HAP-1 (cell line): ENCODE measurements around the gene SMIM10L1.

Experiments used
- DNase-seq, 2 experiments: peaks; one replicate each; pipeline ENCODE4 v3.0.0-alpha.2; 2016 to 2020; ENCODE audit warnings: low spot score in 2 of 2
- H3K27me3 ChIP-seq: fragments of 250-450 bp; sonication (Bioruptor Pico); 2 replicates; pipeline ENCODE4 v1.5.1; 2020; ENCODE audit warnings: low read depth, mild to moderate bottlenecking, moderate library complexity
- H3K36me3 ChIP-seq: fragments of 250-450 bp; sonication (Bioruptor Pico); replicated peaks from 2 replicates; pipeline ENCODE4 v1.5.1; 2020; ENCODE audit warnings: mild to moderate bottlenecking
- H3K4me1 ChIP-seq: fragments of 250-450 bp; sonication (Bioruptor Pico); 2 replicates; pipeline ENCODE4 v1.5.1; 2020; ENCODE audit warnings: mild to moderate bottlenecking
- H3K4me3 ChIP-seq: fragments of 250-450 bp; sonication (Bioruptor Pico); 2 replicates; pipeline ENCODE4 v1.5.1; 2020; ENCODE audit warnings: mild to moderate bottlenecking, moderate library complexity
- H3K9me3 ChIP-seq: fragments of 250-450 bp; sonication (Bioruptor Pico); 2 replicates; pipeline ENCODE4 v1.5.1; 2020; ENCODE audit warnings: mild to moderate bottlenecking, moderate library complexity
- in situ Hi-C: fragments of 300-500 bp; cut with MboI; formaldehyde crosslinking; loops from 3 replicates; pipeline ENCODE4 v1.14.3; 2020; ENCODE audit warnings: low sequenced_read_pairs, inconsistent platforms, mixed read lengths

Gene SMIM10L1

DNA sequence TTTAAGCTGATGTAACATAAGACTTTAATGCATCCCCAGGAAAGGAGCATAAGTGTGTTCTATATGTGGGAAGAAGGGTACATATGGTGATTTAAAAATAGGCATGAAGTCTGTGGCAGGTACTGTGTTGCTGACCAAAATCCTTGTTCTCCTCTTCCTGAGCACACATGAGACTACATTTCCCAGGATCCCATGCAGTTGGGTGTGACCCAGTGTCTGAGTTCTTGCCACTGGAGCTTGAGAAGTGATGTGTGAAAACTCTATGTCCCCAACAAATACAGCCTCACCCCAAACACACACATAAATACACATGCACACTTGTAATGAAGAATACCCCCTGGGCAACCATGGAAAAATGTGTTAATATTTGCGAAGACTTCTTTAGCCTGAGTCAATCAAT, 8.5 kb upstream of the SMIM10L1 start:
- no peak for DNase-seq

DNA sequence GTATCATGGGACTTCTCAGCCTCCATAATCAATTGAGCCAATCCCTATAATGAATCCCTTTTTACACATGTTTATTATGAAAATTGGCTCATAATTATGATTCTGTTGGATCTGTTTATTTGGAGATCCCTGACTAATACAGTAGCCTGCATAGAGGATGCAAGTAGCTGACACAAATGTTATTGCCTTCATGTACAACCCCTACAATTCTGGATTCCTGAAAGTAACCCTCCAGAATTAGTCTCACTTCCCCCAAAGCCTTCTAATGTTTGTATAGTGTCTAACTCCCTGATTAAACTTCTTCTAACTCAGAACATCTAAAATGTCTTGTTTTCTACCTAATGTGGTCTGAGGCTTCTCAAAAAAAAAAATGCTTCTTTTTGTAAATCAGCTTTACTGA, 6.6 kb upstream of the SMIM10L1 start:
- DNase-seq, result no peak
- Histone ChIP-seq H3K4me3 (no peak overlapping the region), H3K27me3 (no peaks in the 10 kb centered on the region), H3K36me3 (peaks cover 19% of the 10 kb centered on the region), H3K9me3 (no peaks in the 10 kb centered on the region), H3K4me1 (peaks cover 6% of the 10 kb centered on the region; the same call in 1 of the 2 replicates)
- in situ Hi-C loops, result no loop called here

More for the DNA sequence above, 8.5 kb upstream of the SMIM10L1 start:
- no peaks in the 10 kb centered on the region for H3K9me3 ChIP-seq
- in situ Hi-C loops, result no loop called here
- H3K4me1 ChIP-seq, result no peaks in the 10 kb centered on the region
- peaks cover 19% of the 10 kb centered on the region for H3K36me3 ChIP-seq
- H3K4me3 ChIP-seq, result no peak overlapping the region
- H3K27me3 ChIP-seq, result no peaks in the 10 kb centered on the region

DNA sequence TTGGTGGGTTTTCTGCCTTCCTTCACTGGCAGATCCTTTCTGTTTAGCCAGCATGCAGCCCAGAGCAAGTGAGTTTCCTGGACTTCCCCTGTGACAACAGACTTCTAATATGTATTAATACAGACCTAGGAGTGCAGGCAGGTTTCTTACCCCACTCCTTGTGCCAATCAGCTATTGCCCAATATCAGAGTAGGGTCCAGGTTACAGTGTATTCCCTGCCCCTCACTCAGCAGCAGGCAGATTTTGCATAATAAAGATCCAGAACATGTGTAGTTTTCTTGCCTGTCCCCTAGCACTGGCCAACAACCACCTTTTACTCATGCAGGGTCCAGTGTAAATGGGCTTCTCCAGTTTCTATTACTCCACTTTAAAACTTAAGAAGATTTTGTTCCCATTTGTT, 4.7 kb upstream of the SMIM10L1 start:
- Histone ChIP-seq H3K36me3 (peaks cover 18% of the 10 kb centered on the region), H3K4me1 (peaks cover 10% of the 10 kb centered on the region), H3K4me3 (no peak overlapping the region), H3K9me3 (no peaks in the 10 kb centered on the region), H3K27me3 (no peaks in the 10 kb centered on the region)
- in situ Hi-C loops, result no loop called here
- no peak for DNase-seq

DNA sequence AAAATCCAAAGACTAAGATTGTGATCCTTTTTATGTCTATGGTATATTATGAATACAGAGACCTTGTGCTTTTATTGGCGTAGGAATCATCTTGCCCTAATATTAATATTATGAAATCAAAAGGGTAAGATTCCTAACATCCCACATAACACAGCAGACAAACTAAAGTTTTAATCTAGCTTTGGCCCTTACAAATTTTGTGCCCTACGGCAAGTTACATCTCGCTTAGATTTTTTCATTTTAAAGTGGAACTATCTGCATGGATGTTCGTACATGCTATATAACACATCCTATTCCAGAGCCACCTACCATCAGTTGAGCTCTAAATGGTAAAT, 217 bp upstream of the SMIM10L1 start:
- Histone ChIP-seq H3K36me3 (no peaks in the 10 kb centered on the region; the same call in none of the 2 replicates), H3K27me3 (no peaks in the 10 kb centered on the region), H3K4me1 (peaks cover 27% of the 10 kb centered on the region), H3K9me3 (no peaks in the 10 kb centered on the region), H3K4me3 (peak overlapping the region; percentile 88)
- no peak for DNase-seq
- in situ Hi-C loops, result no loop called here

DNA sequence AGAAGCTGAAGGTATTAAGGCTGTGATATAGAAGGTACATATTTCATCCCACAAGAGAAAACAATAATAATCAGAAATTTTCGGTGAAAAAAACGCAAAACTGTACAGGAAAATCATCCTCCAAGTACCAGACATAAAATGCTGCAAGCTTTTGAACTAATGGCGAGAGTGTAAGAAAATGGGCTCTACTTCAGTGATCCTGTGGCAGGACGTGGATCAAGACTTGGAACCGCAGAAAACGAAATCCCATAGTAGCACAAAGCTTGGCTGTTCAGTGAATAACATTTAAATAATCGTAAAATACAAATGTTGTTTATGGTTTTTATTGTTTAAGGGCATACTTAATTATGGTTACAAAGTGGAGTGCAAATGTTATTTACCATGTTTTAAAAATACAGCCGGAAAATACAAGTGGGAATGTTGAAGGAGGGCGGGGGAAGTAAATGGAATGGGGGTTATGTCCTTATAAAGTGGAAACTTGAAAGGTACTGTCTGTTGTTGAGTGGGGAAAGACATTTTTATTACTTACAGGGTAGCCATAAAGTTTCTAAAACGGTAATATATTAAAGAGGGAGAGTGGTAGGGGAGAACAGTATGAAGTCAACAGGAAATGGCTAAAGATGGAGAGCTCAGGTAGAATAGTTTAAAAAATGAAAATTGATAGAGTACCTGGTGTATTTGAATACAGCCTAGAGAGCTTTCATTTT, 1.1 kb downstream of the SMIM10L1 start:
- no peaks in the 10 kb centered on the region; the same call in none of the 2 replicates for H3K36me3 ChIP-seq
- peak overlapping the region; percentile 88 for H3K4me3 ChIP-seq
- peak in 1 of 2 experiments; percentile 38 for DNase-seq
- peaks cover 27% of the 10 kb centered on the region for H3K4me1 ChIP-seq
- H3K27me3 ChIP-seq, result no peaks in the 10 kb centered on the region
- no peaks in the 10 kb centered on the region for H3K9me3 ChIP-seq
- in situ Hi-C loops, result no loop called here

DNA sequence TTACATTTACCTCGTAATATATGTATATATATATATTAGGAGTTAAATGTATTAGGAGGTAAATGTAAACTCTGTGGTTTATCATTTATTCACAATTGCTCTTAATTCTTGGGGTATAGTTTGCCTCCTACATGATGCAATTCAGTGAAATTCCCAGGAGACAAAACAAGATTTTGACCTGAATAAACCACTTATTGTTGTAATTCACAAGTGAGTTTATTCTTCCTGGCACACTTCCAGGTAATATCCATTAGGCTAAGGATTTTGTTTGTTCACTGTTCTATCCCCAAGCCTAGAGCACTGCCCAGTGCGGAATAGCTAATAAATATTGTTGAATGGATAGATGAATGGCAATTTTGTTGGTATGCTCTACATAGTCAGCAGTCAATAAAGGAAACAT, 3.0 kb downstream of the SMIM10L1 start:
- peaks cover 21% of the 10 kb centered on the region for H3K4me1 ChIP-seq
- peak in 1 of 2 experiments; percentile 72 for DNase-seq
- no peaks in the 10 kb centered on the region; the same call in 1 of the 2 replicates for H3K36me3 ChIP-seq
- in situ Hi-C loops, result no loop called here
- H3K4me3 ChIP-seq, result no peak overlapping the region
- no peaks in the 10 kb centered on the region for H3K9me3 ChIP-seq
- no peaks in the 10 kb centered on the region for H3K27me3 ChIP-seq

DNA sequence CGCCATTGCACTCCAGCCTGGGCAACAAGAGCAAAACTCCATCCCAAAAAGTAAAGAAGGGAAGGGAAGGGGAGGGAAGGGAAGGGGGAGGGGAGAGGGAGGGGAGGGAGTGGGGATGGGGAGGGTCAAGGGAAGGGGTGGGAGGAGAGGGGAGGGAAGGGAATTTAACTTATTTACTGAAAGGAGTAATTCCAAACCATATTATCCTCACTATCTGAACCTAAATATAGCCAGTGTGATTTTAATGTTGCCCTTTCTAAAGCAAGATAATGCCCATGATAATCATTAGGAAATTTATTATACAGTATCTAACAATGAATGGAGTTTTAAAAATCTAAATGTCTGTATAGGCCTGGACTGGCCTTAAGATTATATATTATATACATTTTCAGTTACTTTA, 7.3 kb downstream of the SMIM10L1 start:
- no peaks in the 10 kb centered on the region for H3K27me3 ChIP-seq
- DNase-seq, result no peak
- in situ Hi-C loops, result no loop called here
- H3K9me3 ChIP-seq, result no peaks in the 10 kb centered on the region
- no peaks in the 10 kb centered on the region for H3K36me3 ChIP-seq
- peaks cover 10% of the 10 kb centered on the region for H3K4me1 ChIP-seq
- H3K4me3 ChIP-seq, result no peak overlapping the region

DNA sequence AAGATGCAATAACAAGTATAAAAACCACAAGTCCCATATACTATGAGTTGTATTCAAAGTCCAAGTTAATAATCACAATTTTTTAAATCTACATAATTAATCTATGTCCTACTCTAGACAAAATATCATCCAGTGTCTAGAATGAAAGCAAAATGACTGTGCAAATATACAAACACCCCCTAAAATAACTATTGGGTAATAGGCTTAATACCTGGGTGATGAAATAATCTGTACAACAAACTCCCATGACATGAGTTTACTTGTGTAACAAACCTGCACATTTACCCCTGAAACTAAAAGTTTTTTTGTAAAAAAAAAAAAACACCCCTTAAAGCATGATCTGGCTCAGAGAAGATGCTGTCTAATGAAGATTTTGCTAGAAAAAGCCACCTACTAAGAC, 11.5 kb downstream of the SMIM10L1 start:
- Histone ChIP-seq H3K9me3 (no peaks in the 10 kb centered on the region), H3K4me1 (no peaks in the 10 kb centered on the region), H3K27me3 (no peaks in the 10 kb centered on the region), H3K36me3 (no peaks in the 10 kb centered on the region), H3K4me3 (no peak overlapping the region)
- no peak for DNase-seq
- in situ Hi-C loops, result no loop called here

DNA sequence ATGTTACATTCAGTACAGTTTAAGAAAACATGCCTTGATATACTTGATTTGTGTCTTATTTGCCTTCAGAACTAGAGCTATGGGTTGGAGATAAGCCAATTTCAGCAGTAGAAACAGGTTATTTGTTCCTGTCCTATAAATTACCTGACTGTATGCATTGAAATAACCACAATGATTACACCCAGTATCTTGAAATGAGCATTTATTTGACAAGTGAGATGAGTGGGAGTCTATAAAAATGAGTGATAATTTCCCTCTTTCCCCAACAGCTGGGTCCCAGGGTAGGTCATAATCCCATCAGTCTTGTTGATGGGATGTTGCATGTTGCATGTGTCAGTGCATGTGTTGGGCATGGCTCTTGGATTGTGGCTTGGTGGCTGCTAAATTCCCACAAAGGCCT, 12.0 kb downstream of the SMIM10L1 start:
- in situ Hi-C loops, result no loop called here
- no peak for DNase-seq
- Histone ChIP-seq H3K4me3 (no peak overlapping the region), H3K4me1 (no peaks in the 10 kb centered on the region), H3K36me3 (no peaks in the 10 kb centered on the region), H3K27me3 (no peaks in the 10 kb centered on the region), H3K9me3 (no peaks in the 10 kb centered on the region)

DNA sequence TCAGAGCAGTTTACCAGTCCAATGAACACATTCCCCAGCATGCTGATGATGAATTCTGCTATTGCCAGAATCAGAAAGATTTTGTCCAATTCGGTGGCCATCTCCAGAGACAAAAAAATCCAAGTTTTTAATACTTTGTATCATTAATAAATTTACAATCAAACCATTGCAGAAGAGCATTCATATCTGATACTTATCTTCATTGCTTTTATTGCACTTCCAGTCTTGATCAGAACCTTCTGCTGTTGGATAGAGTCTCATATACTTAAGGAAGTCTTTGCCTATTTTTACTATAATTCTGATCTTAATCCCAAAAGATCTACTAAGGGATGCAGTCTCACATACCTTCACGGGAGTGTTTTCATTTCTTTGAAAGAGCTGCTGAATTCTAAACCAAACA, 15.8 kb downstream of the SMIM10L1 start, which contains the start of gene TAS2R42:
Gene TAS2R42, minus strand, starts transcription at position 101 of the 400 bp plus-strand sequence. Its CDS starts 0 bp downstream, at position 101.
- Histone ChIP-seq H3K4me1 (no peaks in the 10 kb centered on the region; the same call in 1 of the 2 replicates), H3K27me3 (0 out of 2 replicates have a peak, but pooled peaks cover 2% of the 10 kb centered on the region), H3K36me3 (no peaks in the 10 kb centered on the region), H3K9me3 (no peaks in the 10 kb centered on the region), H3K4me3 (no peak within 1 kb of the TSS)
- in situ Hi-C loops, result no loop called here
- DNase-seq, result no peak

DNA sequence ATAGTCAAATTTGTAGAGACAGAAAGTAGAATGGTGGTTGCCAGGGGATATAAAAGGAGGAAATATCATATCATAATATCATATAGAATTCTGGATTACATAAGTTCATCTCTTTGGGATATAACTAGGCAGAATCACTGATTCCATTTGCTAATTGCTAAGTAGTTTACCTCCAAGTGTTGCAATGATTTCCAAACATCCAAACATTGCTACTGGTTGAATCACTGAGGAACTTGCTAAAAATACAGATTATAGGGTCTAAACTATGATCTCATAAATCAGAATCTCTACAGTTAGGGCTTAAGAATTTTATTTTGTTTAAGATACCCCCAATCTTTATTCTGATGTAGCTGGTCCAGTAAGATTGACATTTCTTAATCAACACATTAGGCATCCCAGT, 31.8 kb downstream of the SMIM10L1 start:
- no peaks in the 10 kb centered on the region for H3K36me3 ChIP-seq
- DNase-seq, result no peak
- no peak overlapping the region for H3K4me3 ChIP-seq
- H3K27me3 ChIP-seq, result no peaks in the 10 kb centered on the region
- no peaks in the 10 kb centered on the region; the same call in 1 of the 2 replicates for H3K4me1 ChIP-seq
- in situ Hi-C loops, result no loop called here
- no peaks in the 10 kb centered on the region for H3K9me3 ChIP-seq

DNA sequence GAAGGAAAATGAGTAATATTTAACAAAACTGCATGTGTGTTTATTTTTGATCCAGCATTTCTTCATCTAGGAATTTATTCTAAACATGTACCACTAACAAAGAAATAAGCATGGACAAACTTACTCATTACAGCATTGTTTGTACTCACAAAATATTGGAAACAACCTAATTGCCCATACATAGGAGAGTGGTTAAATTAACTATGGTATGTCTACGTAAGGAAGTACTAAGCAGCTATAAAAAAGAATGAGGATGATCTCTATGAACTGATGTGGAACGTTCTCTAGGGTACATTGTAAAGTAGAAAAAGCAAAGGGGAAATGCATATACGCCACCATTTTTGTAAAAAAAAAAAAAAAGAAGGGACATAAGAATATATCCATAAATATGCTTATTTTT, 33.2 kb downstream of the SMIM10L1 start:
- Histone ChIP-seq H3K36me3 (no peaks in the 10 kb centered on the region), H3K27me3 (no peaks in the 10 kb centered on the region), H3K9me3 (no peaks in the 10 kb centered on the region), H3K4me1 (no peaks in the 10 kb centered on the region; the same call in 1 of the 2 replicates), H3K4me3 (no peak overlapping the region)
- DNase-seq, result no peak
- in situ Hi-C loops, result no loop called here

DNA sequence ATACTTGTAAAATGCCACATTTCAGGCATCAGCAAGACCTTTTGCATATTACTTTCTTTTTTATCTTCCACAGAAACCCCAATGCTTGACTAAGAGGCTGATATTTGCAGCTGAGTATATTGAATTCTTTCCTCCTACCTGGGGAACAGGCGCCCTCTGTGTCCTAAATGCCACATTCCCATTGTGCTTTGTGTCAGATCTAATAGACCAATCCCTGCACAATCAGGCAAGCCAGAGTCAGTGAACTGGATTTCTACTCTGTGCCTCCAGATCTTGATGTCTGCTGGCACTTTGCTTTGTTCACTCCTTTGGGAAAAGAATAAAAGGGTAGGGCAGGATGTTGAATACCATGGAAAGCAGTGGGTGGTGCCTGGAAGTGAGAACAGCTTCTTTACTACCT, 38.1 kb downstream of the SMIM10L1 start:
- Histone ChIP-seq H3K27me3 (no peaks in the 10 kb centered on the region), H3K36me3 (no peaks in the 10 kb centered on the region), H3K4me1 (no peaks in the 10 kb centered on the region; the same call in 1 of the 2 replicates), H3K4me3 (no peak overlapping the region), H3K9me3 (no peaks in the 10 kb centered on the region)
- DNase-seq, result no peak
- in situ Hi-C loops, result no loop called here
